HG03060 (cell line): Measurements from ENCODE around the gene ANKRD17.
"Not testable (repeated sequence)": the region's sequence is repeated elsewhere in the genome, so short reads cannot be mapped to it uniquely, and the experiment has no call there.

Experiments
- ATAC-seq: cut with Tn5 transposase; IDR thresholded peaks from one replicate; pipeline ENCODE4 v1.9.1; 2021; ENCODE audit warnings: low read depth, moderate number of reproducible peaks; ENCODE audit not compliant: unreplicated experiment

The ANKRD17 gene

GRCh38 chr4:73258686-73259570 is at the start of gene ANKRD17:
TSS of gene ANKRD17 (minus strand) at chr4:73258798. CDS start at chr4:73258668, 130 bp downstream.
- ATAC-seq, result peak; percentile 61

- no peak for ATAC-seq
Measured at GRCh38 chr4:73308286-73308685, 49.7 kb upstream of the ANKRD17 start.

- no peak for ATAC-seq
Measured at GRCh38 chr4:73303711-73304110, 45.1 kb upstream of the ANKRD17 start.

GRCh38 chr4:73299548-73300280 is 41.1 kb upstream of the ANKRD17 start:
- no peak for ATAC-seq

- not testable (repeated sequence) for ATAC-seq
Measured at GRCh38 chr4:73292661-73293060, 34.1 kb upstream of the ANKRD17 start.

GRCh38 chr4:73281982-73282381 is 23.4 kb upstream of the ANKRD17 start:
- ATAC-seq, result no peak

GRCh38 chr4:73281396-73281795 is 22.8 kb upstream of the ANKRD17 start:
- ATAC-seq, result no peak

GRCh38 chr4:73277201-73277600 is 18.6 kb upstream of the ANKRD17 start:
- no peak for ATAC-seq

- no peak for ATAC-seq
Measured at GRCh38 chr4:73275318-73275654, 16.7 kb upstream of the ANKRD17 start.

GRCh38 chr4:73272816-73273215 is 14.2 kb upstream of the ANKRD17 start:
- ATAC-seq, result no peak

- ATAC-seq, result no peak
Measured at GRCh38 chr4:73267050-73267449, 8.5 kb upstream of the ANKRD17 start.

GRCh38 chr4:73259571-73260090 is 1.0 kb upstream of the ANKRD17 start:
- no peak for ATAC-seq

- ATAC-seq, result peak; percentile 16
Measured at GRCh38 chr4:73258436-73258685, 237 bp downstream of the ANKRD17 start.

- no peak for ATAC-seq
Measured at GRCh38 chr4:73257651-73258435, 755 bp downstream of the ANKRD17 start.

- peak; percentile 26 for ATAC-seq
Measured at GRCh38 chr4:73257234-73257633, 1.4 kb downstream of the ANKRD17 start.

- ATAC-seq, result not testable (repeated sequence)
Measured at GRCh38 chr4:73255847-73256246, 2.8 kb downstream of the ANKRD17 start.

GRCh38 chr4:73252001-73252400 is 6.6 kb downstream of the ANKRD17 start:
- ATAC-seq, result no peak

GRCh38 chr4:73251384-73251783 is 7.2 kb downstream of the ANKRD17 start:
- ATAC-seq, result no peak

GRCh38 chr4:73250642-73251041 is 8.0 kb downstream of the ANKRD17 start:
- ATAC-seq, result no peak

GRCh38 chr4:73248821-73249220 is 9.8 kb downstream of the ANKRD17 start:
- ATAC-seq, result no peak

GRCh38 chr4:73248416-73248815 is 10.2 kb downstream of the ANKRD17 start:
- no peak for ATAC-seq
